ENCODE results near the gene MME. TPM values are rescaled to one million over a fixed set of nuclear protein-coding genes. Genes with fewer than 3 reads are reported as not detected.

MME gene
- total and polyA plus RNA-seq, 12 donors: 0.28 to 56.0 (median 1.5) TPM

DNA sequence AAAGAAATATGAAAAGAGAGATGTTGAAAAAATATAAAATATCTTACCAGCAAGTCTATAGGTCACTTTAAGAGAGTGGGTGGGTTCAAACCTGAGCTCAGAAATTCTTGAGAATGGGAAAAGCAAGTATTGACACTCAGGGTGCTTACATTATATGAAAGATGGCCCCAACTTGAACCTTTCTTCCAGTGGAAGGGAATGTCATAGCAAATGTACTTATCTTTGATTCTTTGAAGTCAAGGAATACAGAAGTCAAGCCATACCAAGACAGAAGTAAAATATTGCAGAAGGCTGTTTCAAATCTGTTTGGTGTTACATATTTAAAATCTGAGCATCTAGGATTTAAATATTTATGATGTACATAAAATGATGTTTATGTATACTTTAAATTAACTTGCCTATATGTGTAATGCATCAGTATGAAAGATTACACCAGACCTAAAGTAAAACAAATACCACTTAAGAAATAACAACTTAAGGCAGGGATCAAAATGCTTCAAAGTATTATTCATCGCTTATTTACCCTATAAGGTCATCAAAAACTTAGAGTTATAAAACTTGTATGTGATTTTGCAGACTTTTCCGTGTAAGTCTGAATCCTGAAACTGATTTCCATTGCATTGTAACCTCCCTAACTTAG lies 8.7 kb downstream of the MME start:
- Histone ChIP-seq H3K27me3 (no peaks in the 10 kb centered on the region), H3K4me1 (replicated peaks in 1 of 2) (no peaks in the 10 kb centered on the region), H3K36me3 (replicated peaks in 1 of 2) (no peaks in the 10 kb centered on the region), H3K4me3 (no peak overlapping the region), H3K27ac (no peak overlapping the region), H3K9me3 (replicated peaks in 1 of 3) (no peaks in the 10 kb centered on the region)
- intact Hi-C loops (cut with DNase I): no loop called here
- WGBS, 4 donors: 75 to 87% (median 84%) methylated on average over 2 of the region's 2 CpGs
- DNase-seq: no peak
- no peak for TF ChIP-seq POLR2A (IDR thresholded peaks at IDR 0.05)
- TF ChIP-seq, protein P1, sequence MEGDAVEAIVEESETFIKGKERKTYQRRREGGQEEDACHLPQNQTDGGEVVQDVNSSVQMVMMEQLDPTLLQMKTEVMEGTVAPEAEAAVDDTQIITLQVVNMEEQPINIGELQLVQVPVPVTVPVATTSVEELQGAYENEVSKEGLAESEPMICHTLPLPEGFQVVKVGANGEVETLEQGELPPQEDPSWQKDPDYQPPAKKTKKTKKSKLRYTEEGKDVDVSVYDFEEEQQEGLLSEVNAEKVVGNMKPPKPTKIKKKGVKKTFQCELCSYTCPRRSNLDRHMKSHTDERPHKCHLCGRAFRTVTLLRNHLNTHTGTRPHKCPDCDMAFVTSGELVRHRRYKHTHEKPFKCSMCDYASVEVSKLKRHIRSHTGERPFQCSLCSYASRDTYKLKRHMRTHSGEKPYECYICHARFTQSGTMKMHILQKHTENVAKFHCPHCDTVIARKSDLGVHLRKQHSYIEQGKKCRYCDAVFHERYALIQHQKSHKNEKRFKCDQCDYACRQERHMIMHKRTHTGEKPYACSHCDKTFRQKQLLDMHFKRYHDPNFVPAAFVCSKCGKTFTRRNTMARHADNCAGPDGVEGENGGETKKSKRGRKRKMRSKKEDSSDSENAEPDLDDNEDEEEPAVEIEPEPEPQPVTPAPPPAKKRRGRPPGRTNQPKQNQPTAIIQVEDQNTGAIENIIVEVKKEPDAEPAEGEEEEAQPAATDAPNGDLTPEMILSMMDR (IDR thresholded peaks at IDR 0.05): no peak

DNA sequence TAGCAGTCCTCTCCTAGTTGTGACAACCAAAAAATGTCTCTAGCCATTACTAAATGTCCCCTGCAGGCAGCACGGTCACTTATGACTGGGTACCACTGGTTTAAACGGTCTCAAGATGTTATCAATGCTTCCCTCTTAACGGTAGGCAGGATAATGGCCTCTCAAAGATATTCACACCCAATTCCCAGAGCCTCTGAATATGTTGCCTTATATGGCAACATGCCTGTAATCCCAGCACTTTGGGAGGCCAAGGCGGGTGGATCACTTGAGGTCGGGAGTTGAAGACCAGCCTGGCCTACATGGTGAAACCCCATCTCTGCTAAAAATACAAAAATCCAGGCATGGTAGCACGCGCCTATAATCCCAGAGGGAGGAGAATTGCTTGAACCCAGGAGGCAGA lies 9.4 kb downstream of the MME start:
- Histone ChIP-seq H3K36me3 (replicated peaks in 1 of 2) (no peaks in the 10 kb centered on the region), H3K27me3 (no peaks in the 10 kb centered on the region), H3K4me1 (replicated peaks in 1 of 2) (no peaks in the 10 kb centered on the region), H3K27ac (no peak overlapping the region), H3K9me3 (replicated peaks in 1 of 3) (no peaks in the 10 kb centered on the region), H3K4me3 (no peak overlapping the region)
- 79 to 84% (median 83%) methylated on average over 7 of the region's 7 CpGs for WGBS, 4 donors
- intact Hi-C loops (cut with DNase I): no loop called here
- no peak for TF ChIP-seq POLR2A (IDR thresholded peaks at IDR 0.05)
- TF ChIP-seq, protein P1 (IDR thresholded peaks at IDR 0.05): no peak
- DNase-seq: no peak

DNA sequence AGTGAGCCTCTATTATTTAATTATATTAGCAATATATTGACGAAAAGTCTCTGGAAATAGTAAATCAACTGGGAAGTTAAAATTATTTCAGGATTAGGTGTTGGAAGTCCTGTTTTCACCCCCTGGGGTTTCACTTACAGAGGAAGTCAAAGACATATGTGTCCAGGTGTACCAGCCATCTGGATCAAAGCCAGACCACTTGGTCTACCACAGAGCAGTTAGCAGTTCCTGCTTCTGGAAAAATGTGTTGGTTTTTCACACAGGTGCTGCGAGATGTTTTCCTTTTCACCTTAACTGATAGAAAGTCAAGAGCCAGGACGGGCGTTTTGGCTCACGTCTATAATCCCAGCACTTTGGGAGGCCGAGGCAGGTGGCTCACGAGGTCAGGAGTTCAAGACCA lies 13.1 kb downstream of the MME start:
- intact Hi-C loops (cut with DNase I): no loop called here
- TF ChIP-seq POLR2A (IDR thresholded peaks at IDR 0.05): no peak
- TF ChIP-seq, protein P1 (IDR thresholded peaks at IDR 0.05): no peak
- WGBS, 4 donors: 62 to 89% (median 81%) methylated on average over 7 of the region's 7 CpGs

DNA sequence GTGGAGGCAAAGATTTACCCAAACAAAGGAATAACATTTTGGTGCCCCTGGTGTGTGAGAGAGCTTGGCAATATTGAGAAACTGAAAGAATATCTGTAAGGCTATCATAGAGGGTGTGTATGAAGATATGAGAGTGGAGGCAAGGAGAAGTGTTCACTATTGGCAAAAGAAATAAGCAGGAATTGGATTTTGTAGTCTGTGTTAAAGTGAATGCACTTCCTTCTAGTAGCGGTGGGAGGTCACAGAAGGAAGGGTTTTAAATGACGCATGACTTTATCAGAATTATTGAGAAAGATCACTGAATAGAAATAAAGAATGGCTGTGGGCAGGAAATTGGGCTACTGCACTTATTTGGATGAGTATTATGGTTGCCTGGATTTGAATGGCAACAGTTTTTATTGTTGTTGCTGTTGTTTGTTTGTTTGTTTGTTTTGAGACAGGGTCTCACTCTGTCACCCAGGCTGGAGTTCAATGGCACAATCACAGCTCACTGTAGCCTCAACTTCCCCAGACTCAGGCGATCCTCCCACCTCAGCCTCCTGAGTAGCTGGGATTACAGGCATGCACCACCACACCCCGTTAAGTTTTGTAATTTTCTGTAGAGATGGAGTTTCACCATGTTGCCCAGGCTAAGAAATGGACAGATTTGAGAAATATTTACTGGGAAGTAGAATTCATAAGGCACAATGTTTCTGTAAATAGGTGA lies 16.3 kb downstream of the MME start:
- intact Hi-C loops (cut with DNase I): no loop called here
- TF ChIP-seq POLR2A (IDR thresholded peaks at IDR 0.05): no peak
- TF ChIP-seq, protein P1 (IDR thresholded peaks at IDR 0.05): no peak
- no peak for DNase-seq
- H3K4me3 ChIP-seq: no peak overlapping the region
- H3K27me3 ChIP-seq: no peaks in the 10 kb centered on the region
- H3K27ac ChIP-seq: no peak overlapping the region
- H3K4me1 ChIP-seq (replicated peaks in 1 of 2): no peaks in the 10 kb centered on the region
- WGBS, 4 donors: 84 to 97% (median 88%) methylated on average over 4 of the region's 4 CpGs
- H3K36me3 ChIP-seq (replicated peaks in 1 of 2): no peaks in the 10 kb centered on the region
- no peaks in the 10 kb centered on the region for H3K9me3 ChIP-seq (replicated peaks in 1 of 3)

More for the DNA sequence above, 13.1 kb downstream of the MME start:
- Histone ChIP-seq H3K27ac (no peak overlapping the region), H3K4me1 (replicated peaks in 1 of 2) (no peaks in the 10 kb centered on the region), H3K4me3 (no peak overlapping the region), H3K27me3 (no peaks in the 10 kb centered on the region), H3K9me3 (replicated peaks in 1 of 3) (no peaks in the 10 kb centered on the region), H3K36me3 (replicated peaks in 1 of 2) (no peaks in the 10 kb centered on the region)
- no peak for DNase-seq
